PFSK-1 (cell line): ENCODE measurements around the gene OFD1.

Experiments used
- FOXP2 ChIP-seq: optimal IDR thresholded peaks from 2 replicates; pipeline ENCODE3; 2011; ENCODE audit warnings: borderline replicate concordance, control low read depth, inconsistent platforms; ENCODE audit not compliant: insufficient read depth; ENCODE audit errors: extremely low read length, extremely low read depth
- POLR2AphosphoS5 ChIP-seq: IDR thresholded peaks from 2 replicates; pipeline ENCODE4 v1.6.1; 2012; ENCODE audit warnings: low read depth, mild to moderate bottlenecking, control low read depth, low read length, moderate library complexity
- SIN3A ChIP-seq: IDR thresholded peaks from 2 replicates; pipeline ENCODE4 v1.6.1; 2012; ENCODE audit warnings: mild to moderate bottlenecking, low read length, moderate library complexity, borderline replicate concordance; ENCODE audit not compliant: insufficient read depth
- TAF1 ChIP-seq: IDR thresholded peaks from 2 replicates; pipeline ENCODE4 v1.6.1; 2012; ENCODE audit warnings: low read length, control low read depth, borderline replicate concordance; ENCODE audit not compliant: insufficient read depth
- TF ChIP-seq, protein P1 (sequence below), 2 experiments: IDR thresholded peaks; 2 replicates each; pipeline versions ENCODE4 v1.6.1 to v1.8.0; 2011 to 2012; ENCODE audit warnings: low read depth in 2 of 2, low read length in 2 of 2, control low read depth in 1 of 2, inconsistent platforms in 1 of 2, mild to moderate bottlenecking in 1 of 2, moderate library complexity in 1 of 2; ENCODE audit not compliant: insufficient read depth in 1 of 2

The OFD1 gene

DNA sequence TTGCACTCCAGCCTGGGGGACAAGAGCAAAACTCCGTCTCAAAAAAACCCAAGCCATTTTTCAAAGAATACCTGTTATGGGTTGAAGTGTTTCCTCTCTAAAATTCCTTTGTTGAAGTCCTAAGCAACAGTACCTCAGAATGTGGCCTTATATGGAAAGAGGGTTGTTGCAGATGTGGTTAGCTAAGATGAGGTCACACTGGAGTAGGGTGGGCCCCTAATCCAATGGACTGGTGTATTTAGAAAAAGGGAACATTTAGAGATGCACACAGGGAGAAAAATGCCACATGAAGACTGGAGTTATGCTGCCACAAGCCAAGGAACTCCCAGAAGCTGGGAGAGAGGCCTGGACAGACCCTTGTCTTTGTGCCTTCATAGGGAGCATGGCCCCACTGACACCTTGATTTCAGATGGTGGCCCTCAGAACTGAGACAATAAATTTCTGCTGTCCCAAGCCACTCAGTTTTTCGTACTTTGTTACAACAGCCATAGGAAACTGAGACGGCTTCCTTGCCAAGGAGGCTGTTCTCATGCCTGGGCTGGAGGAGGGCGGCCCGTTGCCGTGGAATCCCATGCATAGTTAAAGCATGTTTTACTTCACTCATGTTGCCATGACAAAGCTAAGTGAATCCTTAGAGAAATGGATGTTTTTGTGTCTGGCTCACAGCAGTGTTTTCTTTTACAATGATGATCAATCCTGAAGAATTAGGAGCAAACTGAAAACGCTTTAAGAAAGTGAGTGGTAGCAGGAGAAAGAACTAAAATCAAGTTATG, 16.7 kb upstream of the OFD1 start:
- TF ChIP-seq FOXP2 (no peak), POLR2AphosphoS5 (no peak), SIN3A (no peak), TAF1 (no peak)
- TF ChIP-seq, protein P1, sequence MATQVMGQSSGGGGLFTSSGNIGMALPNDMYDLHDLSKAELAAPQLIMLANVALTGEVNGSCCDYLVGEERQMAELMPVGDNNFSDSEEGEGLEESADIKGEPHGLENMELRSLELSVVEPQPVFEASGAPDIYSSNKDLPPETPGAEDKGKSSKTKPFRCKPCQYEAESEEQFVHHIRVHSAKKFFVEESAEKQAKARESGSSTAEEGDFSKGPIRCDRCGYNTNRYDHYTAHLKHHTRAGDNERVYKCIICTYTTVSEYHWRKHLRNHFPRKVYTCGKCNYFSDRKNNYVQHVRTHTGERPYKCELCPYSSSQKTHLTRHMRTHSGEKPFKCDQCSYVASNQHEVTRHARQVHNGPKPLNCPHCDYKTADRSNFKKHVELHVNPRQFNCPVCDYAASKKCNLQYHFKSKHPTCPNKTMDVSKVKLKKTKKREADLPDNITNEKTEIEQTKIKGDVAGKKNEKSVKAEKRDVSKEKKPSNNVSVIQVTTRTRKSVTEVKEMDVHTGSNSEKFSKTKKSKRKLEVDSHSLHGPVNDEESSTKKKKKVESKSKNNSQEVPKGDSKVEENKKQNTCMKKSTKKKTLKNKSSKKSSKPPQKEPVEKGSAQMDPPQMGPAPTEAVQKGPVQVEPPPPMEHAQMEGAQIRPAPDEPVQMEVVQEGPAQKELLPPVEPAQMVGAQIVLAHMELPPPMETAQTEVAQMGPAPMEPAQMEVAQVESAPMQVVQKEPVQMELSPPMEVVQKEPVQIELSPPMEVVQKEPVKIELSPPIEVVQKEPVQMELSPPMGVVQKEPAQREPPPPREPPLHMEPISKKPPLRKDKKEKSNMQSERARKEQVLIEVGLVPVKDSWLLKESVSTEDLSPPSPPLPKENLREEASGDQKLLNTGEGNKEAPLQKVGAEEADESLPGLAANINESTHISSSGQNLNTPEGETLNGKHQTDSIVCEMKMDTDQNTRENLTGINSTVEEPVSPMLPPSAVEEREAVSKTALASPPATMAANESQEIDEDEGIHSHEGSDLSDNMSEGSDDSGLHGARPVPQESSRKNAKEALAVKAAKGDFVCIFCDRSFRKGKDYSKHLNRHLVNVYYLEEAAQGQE (IDR thresholded peaks at IDR 0.05; ENCODE audit: insufficient read depth in 1 of 2, low read depth in 2 of 2, low read length in 2 of 2): no peak

DNA sequence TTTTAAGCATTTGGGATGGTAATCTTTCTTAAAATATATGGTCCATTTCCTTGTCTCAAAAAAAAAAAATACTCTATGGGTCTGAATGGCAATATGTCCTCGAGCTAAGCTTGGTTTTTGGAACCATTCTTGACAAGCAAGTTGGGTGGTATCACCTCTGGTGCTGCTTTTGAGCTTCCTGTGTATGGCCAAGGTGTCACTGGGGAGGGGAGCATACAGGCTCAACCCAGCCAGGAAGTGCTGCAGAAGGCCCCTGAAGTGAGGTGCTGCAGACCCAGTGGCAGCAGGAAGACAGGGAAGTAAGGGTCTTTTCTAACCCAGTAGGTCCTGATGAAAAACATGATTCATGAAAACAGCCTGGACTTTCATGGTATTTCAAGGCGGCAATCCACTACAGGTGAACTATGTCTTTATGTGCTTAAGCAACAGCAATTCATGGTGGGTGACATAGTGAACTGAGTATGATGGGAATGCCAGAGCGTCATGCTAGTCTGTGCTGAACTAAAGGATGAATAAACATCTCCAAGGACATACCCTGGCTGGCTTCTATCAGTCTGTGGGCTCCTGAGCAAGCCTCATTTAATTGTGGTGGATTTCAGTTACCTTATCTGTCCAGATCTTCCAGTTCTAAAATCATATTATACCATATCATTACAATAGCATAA, 15.2 kb upstream of the OFD1 start:
- TF ChIP-seq POLR2AphosphoS5: no peak
- TF ChIP-seq TAF1: no peak
- TF ChIP-seq, protein P1 (IDR thresholded peaks at IDR 0.05; ENCODE audit: insufficient read depth in 1 of 2, low read depth in 2 of 2, low read length in 2 of 2): no peak

DNA sequence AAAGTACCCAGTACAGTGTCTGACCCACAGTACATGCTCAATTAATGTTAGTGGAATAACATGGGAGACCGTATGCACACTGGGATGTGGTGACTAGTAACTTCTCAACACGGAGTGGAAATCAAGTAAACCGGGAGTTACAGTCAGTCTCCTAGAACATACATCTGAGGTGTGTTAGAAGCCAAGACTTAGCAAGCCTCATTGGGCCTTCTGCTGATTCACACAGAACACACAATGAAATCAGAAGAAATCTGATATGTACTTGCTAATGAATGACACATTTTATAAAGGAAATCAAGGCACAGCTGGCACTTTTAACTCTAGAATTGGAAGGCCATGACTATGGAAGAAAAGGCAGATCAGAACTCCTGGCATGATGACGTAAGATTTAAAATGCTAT, 13.2 kb upstream of the OFD1 start:
- no peak for TF ChIP-seq FOXP2
- TF ChIP-seq TAF1: no peak
- no peak for TF ChIP-seq SIN3A
- TF ChIP-seq POLR2AphosphoS5: no peak
- TF ChIP-seq, protein P1 (IDR thresholded peaks at IDR 0.05; ENCODE audit: insufficient read depth in 1 of 2, low read depth in 2 of 2, low read length in 2 of 2): no peak

DNA sequence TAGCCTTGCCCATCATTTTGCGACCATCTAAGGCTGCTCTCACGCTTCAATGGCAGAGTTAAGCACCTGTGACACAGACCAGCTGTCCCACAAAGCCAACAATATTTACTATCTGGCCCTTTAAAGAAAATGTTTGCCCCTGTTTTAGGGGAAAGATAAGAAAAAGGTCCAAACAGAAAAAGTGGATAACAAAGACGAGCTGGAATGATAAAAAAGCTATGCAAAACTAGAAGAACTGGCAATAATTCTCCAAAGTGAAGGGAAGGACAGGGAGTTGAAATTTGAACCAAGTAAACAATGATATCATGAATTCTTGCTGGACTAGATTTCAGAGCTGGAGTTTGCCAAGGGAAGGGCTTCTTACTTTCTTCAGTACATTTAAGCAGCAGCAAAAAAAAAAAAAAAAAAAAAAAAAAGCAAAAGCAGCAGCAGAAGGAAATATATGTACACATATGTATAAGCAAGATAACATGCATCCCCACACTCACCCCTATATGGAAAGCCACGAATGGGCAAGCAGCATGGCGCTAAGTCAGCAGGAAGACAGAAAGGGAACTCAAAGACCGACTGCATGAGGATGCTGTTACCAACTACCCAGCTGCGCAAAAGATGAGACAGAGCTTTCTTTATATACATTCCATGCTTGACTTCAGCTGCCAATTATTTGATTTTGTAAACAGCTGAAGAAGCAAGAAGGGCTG, 12.6 kb upstream of the OFD1 start:
- TF ChIP-seq, protein P1 (IDR thresholded peaks at IDR 0.05; ENCODE audit: insufficient read depth in 1 of 2, low read depth in 2 of 2, low read length in 2 of 2): no peak
- TF ChIP-seq SIN3A (no peak), POLR2AphosphoS5 (no peak), TAF1 (no peak), FOXP2 (no peak)
